Fibroblast of lung (primary cell): ENCODE data around the gene TTLL6. TPM values are rescaled to one million over a fixed set of nuclear protein-coding genes. Genes with fewer than 3 reads are reported as not detected.

Experiments used
- DNase-seq, 2 donors: peaks; one replicate each; pipeline versions ENCODE4 v3.0.0 to v3.0.0-alpha.2; 2010; ENCODE audit warnings: low read depth in 2 of 2
- H2AFZ ChIP-seq: 2 replicates; pipeline ENCODE4 v1.5.1; 2012; ENCODE audit warnings: low read length, control low read depth, inconsistent platforms
- H3K27ac ChIP-seq: 2 replicates; pipeline ENCODE4 v1.5.1; 2011; ENCODE audit warnings: low read length, control low read depth; ENCODE audit not compliant: insufficient read depth
- H3K27me3 ChIP-seq: 2 replicates; pipeline ENCODE4 v1.5.1; 2011; ENCODE audit warnings: mild to moderate bottlenecking, low read length; ENCODE audit not compliant: control insufficient read depth, insufficient read depth
- H3K36me3 ChIP-seq: 2 replicates; pipeline ENCODE4 v1.5.1; 2011; ENCODE audit warnings: low read length; ENCODE audit not compliant: control insufficient read depth, insufficient read depth
- H3K4me1 ChIP-seq: 2 replicates; pipeline ENCODE4 v1.5.1; 2011; ENCODE audit warnings: low read length; ENCODE audit not compliant: control insufficient read depth, insufficient read depth; ENCODE audit errors: extremely low read depth
- H3K4me2 ChIP-seq: 2 replicates; pipeline ENCODE4 v1.5.1; 2011; ENCODE audit warnings: low read length, control low read depth; ENCODE audit not compliant: insufficient read depth; ENCODE audit errors: extremely low read depth
- H3K4me3 ChIP-seq, 4 experiments: fragments of 200-600 bp in 1 of 4; sonication (generic) in 1 of 4; replicated peaks in 1 of 4; 2 replicates each; pipeline ENCODE4 v1.5.1; 2011 to 2016; ENCODE audit warnings: low read length in 4 of 4, low read depth in 3 of 4, mild to moderate bottlenecking in 3 of 4, control low read depth in 2 of 4, inconsistent platforms in 1 of 4, mixed read lengths in 1 of 4; ENCODE audit not compliant: insufficient read depth in 1 of 4; ENCODE audit errors: control extremely low read depth in 1 of 4
- H3K79me2 ChIP-seq: 2 replicates; pipeline ENCODE4 v1.5.1; 2012; ENCODE audit warnings: mild to moderate bottlenecking, low read length, inconsistent platforms; ENCODE audit not compliant: control insufficient read depth, insufficient read depth
- H3K9ac ChIP-seq: 2 replicates; pipeline ENCODE4 v1.5.1; 2011; ENCODE audit warnings: mild to moderate bottlenecking, low read length, control low read depth; ENCODE audit not compliant: insufficient read depth
- H3K9me3 ChIP-seq: 2 replicates; pipeline ENCODE4 v1.5.1; 2012; ENCODE audit warnings: low read depth, low read length; ENCODE audit not compliant: control insufficient read depth, insufficient read depth
- H4K20me1 ChIP-seq: 2 replicates; pipeline ENCODE4 v1.5.1; 2011; ENCODE audit warnings: low read length; ENCODE audit not compliant: control insufficient read depth, insufficient read depth; ENCODE audit errors: extremely low read depth
- CTCF ChIP-seq, 2 donors: IDR thresholded peaks in 1 of 2; conservative IDR thresholded peaks in 1 of 2; 1 replicate in 1 of 2; 2 replicates in 1 of 2; pipeline ENCODE4 v1.5.1; 2011 to 2012; ENCODE audit warnings: low read length in 2 of 2, control low read depth in 1 of 2, inconsistent platforms in 1 of 2, low read depth in 1 of 2, mild to moderate bottlenecking in 1 of 2
- EZH2 ChIP-seq: IDR thresholded peaks from 2 replicates; pipeline ENCODE4 v1.5.1; 2012; ENCODE audit warnings: low read length, control low read depth, mild to moderate bottlenecking; ENCODE audit errors: missing control alignments
- polyA plus RNA-seq, 2 donors: library from polyadenylated mRNA; depleted of rRNA in 1 of 2; stranded (reverse) in 1 of 2; unstranded in 1 of 2; fragments of >200 nt; gene quantifications; 2 replicates each; pipeline ENCODE4 v1.2.1, GENCODE V29; 2011 to 2012; ENCODE audit warnings: missing spikeins in 1 of 2
- total RNA-seq: library from RNA; depleted of rRNA; stranded (reverse); fragments of >200 nt; gene quantifications from 2 replicates; pipeline ENCODE4 v1.2.1, GENCODE V29; 2014

The TTLL6 gene
- total and polyA plus RNA-seq, 2 donors (not counting 1 experiment from before 2014, with no cell fraction given): 0.17 TPM; not detected in 1

GRCh38 chr17:48715496-48716399, 101.3 kb downstream of the TTLL6 start:
- no peak for DNase-seq
- Histone ChIP-seq H3K9me3 (no peaks in the 10 kb centered on the region), H3K4me2 (no peak overlapping the region), H2AFZ (no peak overlapping the region), H3K79me2 (no peaks in the 10 kb centered on the region), H3K4me1 (no peaks in the 10 kb centered on the region), H3K27me3 (peaks cover 44% of the 10 kb centered on the region), H3K9ac (no peak overlapping the region), H3K27ac (no peak overlapping the region), H3K4me3 (no peak overlapping the region), H3K36me3 (no peaks in the 10 kb centered on the region), H4K20me1 (no peaks in the 10 kb centered on the region)
- no peak for TF ChIP-seq EZH2
- TF ChIP-seq CTCF (conservative IDR thresholded peaks at IDR 0.05 in 1 of 2, IDR thresholded peaks at IDR 0.05 in 1 of 2; ENCODE audit: low read depth in 1 of 2, low read length in 2 of 2): no peak

Other genes with a start within 250 kb of the TTLL6 start
- 6.2 and 8.9 TPM in 2 replicates for gene HOXB4, start 238.9 kb downstream of the TTLL6 start, total RNA-seq
- 3.4 and 3.8 TPM in 2 replicates for gene HOXB4, start 238.9 kb downstream of the TTLL6 start, polyA plus RNA-seq
- gene HOXB3, start 227.0 kb downstream of the TTLL6 start, total RNA-seq: 15.7 and 28.6 TPM in 2 replicates
- 15.7 and 19.5 TPM in 2 replicates for gene HOXB3, start 227.0 kb downstream of the TTLL6 start, polyA plus RNA-seq
- 1.0 and 2.1 TPM in 2 replicates for gene HOXB5, start 223.4 kb downstream of the TTLL6 start, total RNA-seq
- 9.4 and 17.2 TPM in 2 replicates for gene HOXB5, start 223.4 kb downstream of the TTLL6 start, polyA plus RNA-seq
- gene HOXB6, start 212.2 kb downstream of the TTLL6 start, total RNA-seq: 10.5 and 16.2 TPM in 2 replicates
- gene HOXB6, start 212.2 kb downstream of the TTLL6 start, polyA plus RNA-seq: 28.9 and 42.1 TPM in 2 replicates
- gene HOXB7, start 206.2 kb downstream of the TTLL6 start, total RNA-seq: 6.4 and 7.4 TPM in 2 replicates
- 11.8 and 12.7 TPM in 2 replicates for gene HOXB7, start 206.2 kb downstream of the TTLL6 start, polyA plus RNA-seq
- gene HOXB8, start 201.9 kb downstream of the TTLL6 start, total RNA-seq: 0.33 and 0.51 TPM in 2 replicates
- 1.4 and 2.0 TPM in 2 replicates for gene HOXB8, start 201.9 kb downstream of the TTLL6 start, polyA plus RNA-seq
- not detected in 2 replicates for gene HOXB9, start 190.9 kb downstream of the TTLL6 start, total RNA-seq
- 0.06 TPM in 1 of 2 replicates, not detected in the other for gene HOXB9, start 190.9 kb downstream of the TTLL6 start, polyA plus RNA-seq
- gene PRAC1, start 94.7 kb downstream of the TTLL6 start, total RNA-seq: not detected in 2 replicates
- not detected in 2 replicates for gene PRAC1, start 94.7 kb downstream of the TTLL6 start, polyA plus RNA-seq
- gene PRAC2, start 94.0 kb downstream of the TTLL6 start, total RNA-seq: not detected in 2 replicates
- not detected in 2 replicates for gene PRAC2, start 94.0 kb downstream of the TTLL6 start, polyA plus RNA-seq
- gene HOXB13, start 88.5 kb downstream of the TTLL6 start, total RNA-seq: not detected in 2 replicates
- not detected in 2 replicates for gene HOXB13, start 88.5 kb downstream of the TTLL6 start, polyA plus RNA-seq
- 50.1 and 65.1 TPM in 2 replicates for gene CALCOCO2, start 13.8 kb upstream of the TTLL6 start, total RNA-seq
- 85.2 and 164 TPM in 2 replicates for gene CALCOCO2, start 13.8 kb upstream of the TTLL6 start, polyA plus RNA-seq
- 19.0 and 24.8 TPM in 2 replicates for gene ATP5MC1, start 75.6 kb upstream of the TTLL6 start, total RNA-seq
- gene ATP5MC1, start 75.6 kb upstream of the TTLL6 start, polyA plus RNA-seq: 219 and 309 TPM in 2 replicates
- gene UBE2Z, start 91.2 kb upstream of the TTLL6 start, total RNA-seq: 46.7 and 55.2 TPM in 2 replicates
- gene UBE2Z, start 91.2 kb upstream of the TTLL6 start, polyA plus RNA-seq: 141 and 152 TPM in 2 replicates
- gene SNF8, start 127.6 kb upstream of the TTLL6 start, total RNA-seq: 84.2 and 85.5 TPM in 2 replicates
- 109 and 139 TPM in 2 replicates for gene SNF8, start 127.6 kb upstream of the TTLL6 start, polyA plus RNA-seq
- not detected in 2 replicates for gene GIP, start 151.4 kb upstream of the TTLL6 start, total RNA-seq
- 0.12 TPM in 1 of 2 replicates, not detected in the other for gene GIP, start 151.4 kb upstream of the TTLL6 start, polyA plus RNA-seq
- gene IGF2BP1, start 180.2 kb upstream of the TTLL6 start, total RNA-seq: under 0.01 TPM in 2 replicates
- 1.1 and 1.4 TPM in 2 replicates for gene IGF2BP1, start 180.2 kb upstream of the TTLL6 start, polyA plus RNA-seq